HG03045 (cell line): Measurements from ENCODE around the gene BABAM1.

Experiments
- ATAC-seq: cut with Tn5 transposase; IDR thresholded peaks from one replicate; pipeline ENCODE4 v1.9.1; 2021; ENCODE audit warnings: mild to moderate bottlenecking, moderate library complexity; ENCODE audit not compliant: unreplicated experiment

The BABAM1 gene

GRCh38 chr19:17302391-17303166 lies 35.3 kb downstream of the BABAM1 start:
- ATAC-seq: no peak

GRCh38 chr19:17303167-17303939 lies 36.1 kb downstream of the BABAM1 start, which contains the start of gene ABHD8:
Gene ABHD8, minus strand, starts transcription at chr19:17303425. Its CDS starts 1,809 bp downstream, at chr19:17301616.
- ATAC-seq: peak; percentile 57

- no peak for ATAC-seq
Observed at GRCh38 chr19:17303940-17304267, 36.7 kb downstream of the BABAM1 start.

- no peak for ATAC-seq
Observed at GRCh38 chr19:17304386-17305215, 37.4 kb downstream of the BABAM1 start.

- no peak for ATAC-seq
Observed at GRCh38 chr19:17305216-17305516, 37.9 kb downstream of the BABAM1 start.

- peak; percentile 52 for ATAC-seq
Observed at GRCh38 chr19:17305517-17306284, 38.5 kb downstream of the BABAM1 start, which contains the start of gene MRPL34. Gene MRPL34, plus strand, starts transcription at chr19:17305872. Its CDS starts 21 bp downstream, at chr19:17305893.

- no peak for ATAC-seq
Observed at GRCh38 chr19:17306285-17306714, 39.1 kb downstream of the BABAM1 start.

- no peak for ATAC-seq
Observed at GRCh38 chr19:17307876-17308377, 40.7 kb downstream of the BABAM1 start.

- peak; percentile 64 for ATAC-seq
Observed at GRCh38 chr19:17309198-17309964, 42.1 kb downstream of the BABAM1 start, which contains the start of gene DDA1. Gene DDA1, plus strand, starts transcription at chr19:17309563. Its CDS starts 92 bp downstream, at chr19:17309655.

GRCh38 chr19:17309965-17310461 lies 42.8 kb downstream of the BABAM1 start:
- ATAC-seq: no peak

- ATAC-seq: no peak
Observed at GRCh38 chr19:17311455-17312188, 44.4 kb downstream of the BABAM1 start.

GRCh38 chr19:17312189-17313113 lies 45.2 kb downstream of the BABAM1 start:
- no peak for ATAC-seq

GRCh38 chr19:17314007-17314593 lies 46.9 kb downstream of the BABAM1 start:
- no peak for ATAC-seq

- ATAC-seq: no peak
Observed at GRCh38 chr19:17318966-17319365, 51.7 kb downstream of the BABAM1 start.

- ATAC-seq: no peak
Observed at GRCh38 chr19:17319473-17320238, 52.4 kb downstream of the BABAM1 start.

- no peak for ATAC-seq
Observed at GRCh38 chr19:17320435-17320834, 53.2 kb downstream of the BABAM1 start.
